Measurements from ENCODE around the gene SPESP1. TPM values are rescaled to one million over a fixed set of nuclear protein-coding genes. Genes with fewer than 3 reads are reported as not detected.

The SPESP1 gene
- total and polyA plus RNA-seq, 12 donors: 1.6 to 16.5 (median 4.8) TPM

DNA sequence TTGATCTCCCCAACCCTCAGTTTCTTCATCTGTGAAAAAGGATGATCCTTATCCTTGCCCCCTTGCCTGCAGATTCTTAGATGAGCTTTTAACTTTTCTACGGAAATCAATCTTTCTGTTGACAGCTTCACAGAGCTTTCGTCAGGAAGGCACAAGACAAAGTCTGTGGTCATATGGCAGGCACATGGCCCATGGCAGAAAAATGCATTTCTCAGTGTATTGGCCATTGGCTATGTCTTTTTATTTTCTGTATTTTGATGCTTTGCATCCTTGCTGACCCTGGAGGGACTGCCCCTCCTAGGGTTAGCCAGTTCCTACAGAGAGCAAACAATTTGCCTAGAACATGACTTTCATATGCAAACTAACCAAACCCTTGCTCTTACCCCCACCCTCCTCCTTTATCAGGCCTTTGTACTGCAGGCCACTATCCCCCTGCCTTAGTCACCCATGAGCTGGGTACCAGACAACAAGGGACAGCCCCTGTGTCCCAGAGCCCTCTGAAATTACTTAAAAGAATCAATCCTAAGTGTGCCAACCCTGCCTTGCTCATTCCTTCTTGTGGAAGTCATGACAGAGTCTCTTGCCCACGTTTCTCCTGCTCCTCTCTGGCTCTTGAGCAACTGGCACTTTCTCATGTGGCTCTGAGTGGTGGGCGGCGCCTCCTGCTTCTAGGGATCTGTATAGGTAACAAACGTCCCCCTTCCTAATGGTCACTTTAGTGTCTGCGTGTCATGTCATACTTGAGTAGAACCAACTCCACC lies 60.1 kb downstream of the SPESP1 start:
- Histone ChIP-seq H3K27ac (no peak overlapping the region), H3K36me3 (replicated peaks in 1 of 2) (no peaks in the 10 kb centered on the region), H3K27me3 (no peaks in the 10 kb centered on the region), H3K9me3 (replicated peaks in 1 of 3) (no peaks in the 10 kb centered on the region), H3K4me3 (no peak overlapping the region), H3K4me1 (replicated peaks in 1 of 2) (no peaks in the 10 kb centered on the region)
- intact Hi-C loops (cut with DNase I): no loop called here
- 79 to 87% (median 82%) methylated on average over 7 of the region's 7 CpGs for WGBS, 4 donors
- no peak for DNase-seq
- TF ChIP-seq, protein P1, sequence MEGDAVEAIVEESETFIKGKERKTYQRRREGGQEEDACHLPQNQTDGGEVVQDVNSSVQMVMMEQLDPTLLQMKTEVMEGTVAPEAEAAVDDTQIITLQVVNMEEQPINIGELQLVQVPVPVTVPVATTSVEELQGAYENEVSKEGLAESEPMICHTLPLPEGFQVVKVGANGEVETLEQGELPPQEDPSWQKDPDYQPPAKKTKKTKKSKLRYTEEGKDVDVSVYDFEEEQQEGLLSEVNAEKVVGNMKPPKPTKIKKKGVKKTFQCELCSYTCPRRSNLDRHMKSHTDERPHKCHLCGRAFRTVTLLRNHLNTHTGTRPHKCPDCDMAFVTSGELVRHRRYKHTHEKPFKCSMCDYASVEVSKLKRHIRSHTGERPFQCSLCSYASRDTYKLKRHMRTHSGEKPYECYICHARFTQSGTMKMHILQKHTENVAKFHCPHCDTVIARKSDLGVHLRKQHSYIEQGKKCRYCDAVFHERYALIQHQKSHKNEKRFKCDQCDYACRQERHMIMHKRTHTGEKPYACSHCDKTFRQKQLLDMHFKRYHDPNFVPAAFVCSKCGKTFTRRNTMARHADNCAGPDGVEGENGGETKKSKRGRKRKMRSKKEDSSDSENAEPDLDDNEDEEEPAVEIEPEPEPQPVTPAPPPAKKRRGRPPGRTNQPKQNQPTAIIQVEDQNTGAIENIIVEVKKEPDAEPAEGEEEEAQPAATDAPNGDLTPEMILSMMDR (IDR thresholded peaks at IDR 0.05): no peak
- no peak for TF ChIP-seq POLR2A (IDR thresholded peaks at IDR 0.05)

DNA sequence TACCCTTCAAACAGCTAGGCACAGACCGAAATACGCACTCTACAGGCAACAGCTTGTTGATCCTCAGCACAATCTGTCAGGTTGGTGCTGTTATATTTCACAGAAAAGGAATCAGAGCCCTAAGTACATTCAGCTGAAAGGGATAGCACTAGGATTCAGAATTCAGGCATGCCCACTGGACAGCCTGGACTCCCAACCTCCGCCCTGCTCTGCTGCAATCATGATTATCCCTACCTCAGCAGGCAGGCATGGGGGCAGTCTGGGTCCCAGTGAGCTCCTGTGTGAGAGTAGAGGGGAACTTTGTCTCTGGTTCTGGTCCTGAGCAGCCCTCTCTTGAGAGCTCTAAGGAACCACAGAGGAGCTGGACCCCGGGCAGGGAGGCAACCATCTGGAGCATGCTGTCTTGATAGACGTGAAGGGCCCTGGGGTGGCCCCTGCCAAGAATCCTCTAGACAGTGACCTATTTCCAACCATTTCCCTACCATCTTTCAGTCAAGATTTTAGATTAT lies 60.7 kb downstream of the SPESP1 start:
- DNase-seq: no peak

GRCh38 chr15:68991723-68992122 lies 61.4 kb downstream of the SPESP1 start:
- Histone ChIP-seq H3K27ac (no peak overlapping the region), H3K27me3 (no peaks in the 10 kb centered on the region), H3K36me3 (replicated peaks in 1 of 2) (no peaks in the 10 kb centered on the region), H3K4me3 (no peak overlapping the region), H3K9me3 (replicated peaks in 1 of 3) (no peaks in the 10 kb centered on the region), H3K4me1 (replicated peaks in 1 of 2) (no peaks in the 10 kb centered on the region)
- WGBS, 4 donors: 31 to 54% (median 45%) methylated on average over 4 of the region's 4 CpGs
- DNase-seq: peak in 6 of 7 donors; percentile 35 to 68 (median 54)
- intact Hi-C loops (cut with DNase I): no loop called here
- TF ChIP-seq, protein P1 (IDR thresholded peaks at IDR 0.05): no peak
- no peak for TF ChIP-seq POLR2A (IDR thresholded peaks at IDR 0.05)

More for the DNA sequence above, 60.7 kb downstream of the SPESP1 start:
- 78 to 88% (median 87%) methylated on average over 5 of the region's 5 CpGs for WGBS, 4 donors
- no peak overlapping the region for H3K4me3 ChIP-seq
- H3K27ac ChIP-seq: no peak overlapping the region
- no peaks in the 10 kb centered on the region for H3K36me3 ChIP-seq (replicated peaks in 1 of 2)
- intact Hi-C loops (cut with DNase I): no loop called here
- no peaks in the 10 kb centered on the region for H3K9me3 ChIP-seq (replicated peaks in 1 of 3)
- no peaks in the 10 kb centered on the region for H3K4me1 ChIP-seq (replicated peaks in 1 of 2)
- TF ChIP-seq, protein P1 (IDR thresholded peaks at IDR 0.05): no peak
- no peak for TF ChIP-seq POLR2A (IDR thresholded peaks at IDR 0.05)
- H3K27me3 ChIP-seq: no peaks in the 10 kb centered on the region

GRCh38 chr15:68992696-68993095 lies 62.4 kb downstream of the SPESP1 start:
- no peak overlapping the region for H3K27ac ChIP-seq
- 94 to 100% (median 97%) methylated on average over 3 to 6 of the region's 6 CpGs for WGBS, 4 donors
- no peak overlapping the region for H3K4me3 ChIP-seq
- no peaks in the 10 kb centered on the region for H3K27me3 ChIP-seq
- no peaks in the 10 kb centered on the region for H3K9me3 ChIP-seq (replicated peaks in 1 of 3)
- TF ChIP-seq, protein P1 (IDR thresholded peaks at IDR 0.05): no peak
- TF ChIP-seq POLR2A (IDR thresholded peaks at IDR 0.05): no peak
- intact Hi-C loops (cut with DNase I): no loop called here
- H3K4me1 ChIP-seq (replicated peaks in 1 of 2): no peaks in the 10 kb centered on the region
- H3K36me3 ChIP-seq (replicated peaks in 1 of 2): no peaks in the 10 kb centered on the region
- DNase-seq: no peak
